Spinal cord (tissue), 10 donors: ENCODE data around the gene ATF7. TPM values are rescaled to one million over a fixed set of nuclear protein-coding genes. Genes with fewer than 3 reads are reported as not detected.
"Not testable (repeated sequence)": the region's sequence is repeated elsewhere in the genome, so short reads cannot be mapped to it uniquely, and the experiment has no call there.

Experiments
- DNase-seq, 6 donors: peaks; one replicate each; pipeline versions ENCODE4 v3.0.0 to v3.0.0-alpha.2; 2013 to 2015; ENCODE audit warnings: low spot score in 6 of 6, low read depth in 4 of 6
- H3K27ac ChIP-seq: one replicate; pipeline ENCODE4 v1.5.1; 2013; ENCODE audit warnings: low read depth, low read length, control low read depth
- H3K27me3 ChIP-seq: one replicate; pipeline ENCODE4 v1.6.1; 2013; ENCODE audit warnings: low read length; ENCODE audit not compliant: control insufficient read depth, insufficient read depth
- H3K36me3 ChIP-seq: one replicate; pipeline ENCODE4 v1.6.1; 2013; ENCODE audit warnings: low read length; ENCODE audit not compliant: control insufficient read depth, insufficient read depth
- H3K4me1 ChIP-seq: one replicate; pipeline ENCODE4 v1.6.1; 2013; ENCODE audit warnings: low read length; ENCODE audit not compliant: control insufficient read depth, insufficient read depth
- H3K4me3 ChIP-seq: one replicate; pipeline ENCODE4 v1.5.1; 2013; ENCODE audit warnings: low read depth, low read length, control low read depth
- H3K9me3 ChIP-seq: one replicate; pipeline ENCODE4 v1.6.1; 2013; ENCODE audit warnings: low read length; ENCODE audit not compliant: control insufficient read depth, insufficient read depth
- WGBS: methylation state at CpG from one replicate; pipeline ENCODE4 v1.1.5; 2013; ENCODE audit warnings: missing lambda C conversion rate; ENCODE audit not compliant: insufficient coverage; 5-methylcytosine and 5-hydroxymethylcytosine counted together
- polyA plus RNA-seq, 2 donors: library from polyadenylated mRNA; unstranded; fragments of 120-200 nt; gene quantifications; one replicate each; pipeline ENCODE4 v1.2.1, GENCODE V29; 2013; ENCODE audit not compliant: insufficient read length in 2 of 2
- total RNA-seq, 2 donors: library from RNA; depleted of rRNA in 1 of 2; stranded (reverse); fragments of 120-200 nt in 1 of 2; fragments of >200 nt in 1 of 2; gene quantifications; one replicate each; pipeline versions ENCODE4 v1.2.3 to v1.2.4, GENCODE V29; 2013 to 2014
- donor health status: healthy.

ATF7 gene
- total and polyA plus RNA-seq, 4 donors: 18.7 to 31.1 (median 24.3) TPM

DNA sequence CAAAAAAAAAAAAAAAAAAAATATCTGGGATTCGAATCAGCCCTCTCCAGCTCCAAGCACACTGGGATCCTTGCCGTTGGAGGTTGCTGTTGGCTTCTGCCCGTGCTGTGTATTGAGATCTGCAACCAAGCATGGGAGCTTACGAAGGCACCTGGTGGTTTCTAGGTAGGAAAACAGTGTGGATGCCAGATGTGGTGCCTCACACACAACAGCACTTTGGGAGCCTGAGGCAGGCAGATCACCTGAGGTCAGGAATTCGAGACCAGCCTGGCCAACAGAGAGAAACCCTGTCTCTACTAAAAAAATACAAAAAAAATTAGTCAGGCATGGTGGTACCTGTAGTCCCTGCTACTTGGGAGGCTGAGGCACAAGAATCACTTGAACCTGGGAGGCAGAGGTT is 47.4 kb downstream of the ATF7 start:
- 100% methylated on average over 1 of the region's 5 CpGs for WGBS
- H3K4me3 ChIP-seq: no peak overlapping the region
- no peak for DNase-seq

DNA sequence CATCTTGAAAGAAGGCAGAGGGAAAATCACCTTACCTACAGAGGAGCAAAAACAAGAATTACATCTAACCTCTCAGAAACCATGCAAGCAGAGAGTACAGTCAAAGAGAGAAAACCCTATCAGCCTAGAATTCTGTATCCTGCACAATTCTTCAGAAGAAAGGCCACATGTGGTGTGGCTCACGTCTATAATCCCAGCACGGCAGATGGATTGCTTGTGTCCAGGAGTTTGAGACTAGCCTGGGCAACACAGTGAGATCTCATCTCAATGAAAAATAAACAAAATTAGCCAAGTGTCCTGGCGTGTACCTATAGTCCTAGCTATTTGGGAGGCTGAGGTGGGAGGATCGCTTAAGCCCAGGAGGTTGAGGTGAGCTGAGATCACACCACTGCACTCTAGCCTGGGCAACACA is 48.2 kb downstream of the ATF7 start:
- Histone ChIP-seq H3K4me1 (no peaks in the 10 kb centered on the region), H3K27me3 (no peaks in the 10 kb centered on the region), H3K27ac (no peak overlapping the region), H3K36me3 (no peaks in the 10 kb centered on the region), H3K9me3 (no peaks in the 10 kb centered on the region), H3K4me3 (no peak overlapping the region)
- no CpG with 5 or more reads among the region's 4 CpGs for WGBS
- DNase-seq: no peak

More for the DNA sequence above, 47.4 kb downstream of the ATF7 start:
- no peaks in the 10 kb centered on the region for H3K9me3 ChIP-seq
- no peaks in the 10 kb centered on the region for H3K4me1 ChIP-seq
- no peak overlapping the region for H3K27ac ChIP-seq
- no peaks in the 10 kb centered on the region for H3K27me3 ChIP-seq
- H3K36me3 ChIP-seq: no peaks in the 10 kb centered on the region

DNA sequence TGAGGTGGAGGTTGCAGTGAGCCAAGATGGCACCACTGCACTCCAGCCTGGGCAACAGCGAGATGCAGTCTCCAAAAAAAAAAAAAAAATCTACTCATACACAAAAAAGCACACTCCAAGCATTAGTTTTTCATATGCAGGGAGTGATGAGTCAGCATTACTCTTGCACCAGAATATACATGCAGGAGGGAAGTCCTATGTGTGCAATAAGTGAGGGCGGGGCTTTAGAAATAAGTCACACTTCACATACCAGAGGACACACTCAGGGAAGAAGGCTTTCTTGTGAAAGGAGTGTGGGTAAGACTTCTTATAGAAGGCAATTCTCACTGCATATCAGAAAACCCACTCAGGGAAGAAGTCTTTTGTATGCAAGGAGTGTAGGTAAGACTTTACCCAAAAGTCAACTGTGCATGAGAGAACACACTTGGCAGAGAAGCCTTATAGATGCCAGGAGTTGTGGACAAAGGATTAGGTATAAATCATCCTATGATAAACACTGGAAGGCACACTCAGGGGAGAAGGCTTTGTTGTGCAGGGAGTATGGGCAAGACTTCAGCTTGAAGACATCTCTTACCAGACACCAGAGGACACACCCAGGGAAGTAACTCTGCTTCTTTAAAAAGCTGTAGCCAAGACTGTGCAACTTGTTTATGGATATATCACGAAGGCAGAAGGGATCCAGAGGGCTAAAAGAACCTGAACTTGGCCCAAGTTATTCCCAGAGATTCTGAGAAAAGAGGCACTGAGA is 50.5 kb downstream of the ATF7 start:
- no peaks in the 10 kb centered on the region for H3K4me1 ChIP-seq
- H3K4me3 ChIP-seq: no peak overlapping the region
- no peak overlapping the region for H3K27ac ChIP-seq
- H3K36me3 ChIP-seq: no peaks in the 10 kb centered on the region
- 40% methylated on average over 1 of the region's 3 CpGs for WGBS
- DNase-seq: no peak
- H3K27me3 ChIP-seq: no peaks in the 10 kb centered on the region
- H3K9me3 ChIP-seq: no peaks in the 10 kb centered on the region

DNA sequence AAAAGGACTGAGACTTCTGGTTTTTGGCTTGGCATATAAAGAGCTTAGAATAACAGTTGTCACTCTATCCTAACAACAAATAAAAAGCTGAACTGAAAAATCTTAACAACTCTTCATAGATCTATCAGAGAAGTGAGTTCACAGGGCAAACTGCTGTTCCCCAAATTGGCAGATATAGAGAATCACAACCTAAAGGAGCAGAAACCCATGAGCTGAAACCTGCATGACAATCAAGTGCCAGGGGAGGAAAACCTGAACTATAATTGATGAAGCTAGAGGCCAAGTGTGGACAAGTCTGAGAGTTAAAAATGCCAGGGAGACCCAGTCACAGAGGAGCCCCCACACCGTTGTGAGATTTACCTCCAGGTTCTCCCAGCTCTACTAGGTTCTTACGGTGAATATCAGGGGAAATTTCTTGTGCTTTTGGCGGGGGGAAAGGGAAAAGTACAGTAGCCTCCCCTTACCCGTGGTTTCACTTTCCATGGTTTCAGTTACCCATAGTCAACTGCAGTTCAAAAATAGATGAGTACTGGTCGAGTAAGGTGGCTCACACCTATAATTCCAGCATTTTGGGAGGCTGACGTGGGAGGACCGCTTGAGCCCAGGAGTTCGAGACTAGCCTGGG is 53.9 kb downstream of the ATF7 start:
- H3K4me1 ChIP-seq: no peaks in the 10 kb centered on the region
- no peak overlapping the region for H3K27ac ChIP-seq
- no peaks in the 10 kb centered on the region for H3K27me3 ChIP-seq
- H3K4me3 ChIP-seq: no peak overlapping the region
- 100% methylated on average over 1 of the region's 8 CpGs for whole genome bisulfite sequencing
- H3K36me3 ChIP-seq: no peaks in the 10 kb centered on the region
- no peaks in the 10 kb centered on the region for H3K9me3 ChIP-seq
- no peak for DNase-seq

DNA sequence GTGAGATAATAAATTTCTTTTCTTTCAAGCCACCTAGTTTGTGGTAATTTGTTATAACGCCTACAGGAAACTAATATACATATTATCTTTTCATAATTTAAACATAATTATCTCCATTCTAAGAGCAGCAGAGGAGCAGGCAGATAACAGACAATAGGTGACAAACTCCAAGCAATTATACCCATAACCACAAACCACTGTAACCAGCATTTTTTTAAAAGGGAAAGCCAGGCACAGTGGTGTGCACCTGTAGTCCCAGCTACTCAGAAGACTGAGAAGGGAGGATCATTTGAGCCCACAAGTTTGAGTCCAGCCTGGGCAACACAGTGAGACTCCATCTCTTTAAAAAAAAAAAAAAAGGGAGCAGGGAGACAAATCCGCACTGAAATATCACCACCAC is 54.9 kb downstream of the ATF7 start:
- Histone ChIP-seq H3K36me3 (no peaks in the 10 kb centered on the region), H3K9me3 (no peaks in the 10 kb centered on the region), H3K4me3 (no peak overlapping the region), H3K4me1 (no peaks in the 10 kb centered on the region), H3K27me3 (no peaks in the 10 kb centered on the region), H3K27ac (no peak overlapping the region)
- no peak for DNase-seq
- no CpG with 5 or more reads among the region's 2 CpGs for WGBS

DNA sequence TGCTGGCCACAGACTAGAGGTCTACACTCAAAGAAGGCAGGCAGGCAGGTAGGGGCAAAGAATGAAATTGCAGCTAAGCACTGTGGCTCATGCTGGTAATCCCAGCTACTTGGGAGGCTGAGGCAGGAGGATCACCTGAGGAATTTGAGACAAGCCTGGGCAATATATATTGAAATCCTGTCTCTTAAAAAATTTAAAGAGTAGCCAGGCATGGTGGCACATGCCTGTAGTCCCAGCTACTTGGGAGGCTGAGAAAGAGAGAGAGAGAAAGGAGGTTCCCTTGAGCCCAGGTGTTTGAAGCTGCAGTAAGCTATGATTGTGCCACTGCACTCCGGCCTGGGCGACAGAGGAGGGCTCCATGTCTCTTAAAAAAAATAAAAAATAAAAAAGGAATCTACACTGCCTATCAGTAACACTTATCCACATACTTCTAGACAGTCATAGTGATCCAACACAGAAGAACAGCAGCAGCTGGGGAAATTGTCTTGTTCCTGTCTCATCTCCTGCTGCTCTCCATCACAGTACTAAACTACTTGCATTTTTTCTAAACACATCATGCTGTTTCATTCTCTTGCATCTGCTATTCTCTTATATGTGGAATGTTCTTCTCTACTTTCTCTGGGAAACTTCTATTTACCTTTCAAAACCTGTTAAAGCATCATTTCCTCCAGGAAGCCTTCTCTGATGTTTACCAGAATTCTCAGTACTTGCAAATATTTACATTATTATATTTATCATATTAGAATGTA is 57.2 kb downstream of the ATF7 start:
- H3K9me3 ChIP-seq: no peaks in the 10 kb centered on the region
- no peaks in the 10 kb centered on the region for H3K36me3 ChIP-seq
- no peaks in the 10 kb centered on the region for H3K27me3 ChIP-seq
- DNase-seq: no peak
- WGBS: no CpG with 5 or more reads among the region's 2 CpGs
- no peak overlapping the region for H3K4me3 ChIP-seq
- H3K4me1 ChIP-seq: no peaks in the 10 kb centered on the region
- H3K27ac ChIP-seq: no peak overlapping the region

DNA sequence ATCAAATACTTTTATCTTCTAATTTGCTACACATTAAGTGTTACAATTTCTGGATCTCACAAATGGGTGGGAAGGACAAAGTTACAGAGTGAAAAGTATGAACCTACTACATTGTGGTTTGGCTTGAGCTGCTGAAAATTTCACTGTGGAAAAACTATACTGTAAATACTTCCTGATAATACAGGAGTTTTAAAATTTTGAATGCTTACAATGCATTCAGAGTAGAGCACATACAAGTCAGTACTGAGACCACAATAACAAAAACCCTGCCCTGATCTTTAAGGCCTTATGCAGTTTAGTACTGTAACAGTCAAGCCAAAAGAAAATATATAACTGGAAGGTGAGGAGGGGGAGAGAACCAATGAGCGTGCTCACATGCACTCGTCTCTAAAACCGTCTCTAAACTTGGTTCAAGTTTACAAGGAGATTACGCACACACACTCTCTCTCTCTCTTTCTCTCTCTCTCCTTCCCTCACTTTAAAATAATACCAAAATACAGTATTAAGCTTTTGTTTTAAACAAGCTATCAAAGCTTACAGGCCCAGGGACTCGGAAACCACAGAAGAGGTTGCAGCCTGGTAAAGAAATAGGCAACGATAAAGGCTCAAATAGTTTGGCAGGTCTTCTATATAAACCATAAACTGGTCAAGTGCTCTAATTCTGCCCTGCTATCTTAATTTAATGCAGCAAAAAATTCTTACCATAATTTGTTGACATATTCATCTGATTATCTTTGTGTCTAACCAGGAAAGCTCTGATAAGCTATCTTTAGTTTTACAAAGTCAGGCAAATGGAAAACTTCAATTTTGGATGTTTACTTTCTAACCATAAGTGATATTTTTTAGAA is 58.0 kb downstream of the ATF7 start:
- Histone ChIP-seq H3K36me3 (no peaks in the 10 kb centered on the region), H3K27ac (no peak overlapping the region), H3K9me3 (no peaks in the 10 kb centered on the region), H3K4me1 (no peaks in the 10 kb centered on the region), H3K27me3 (no peaks in the 10 kb centered on the region), H3K4me3 (no peak overlapping the region)
- WGBS: no CpG with 5 or more reads among the region's 6 CpGs
- DNase-seq: no peak

DNA sequence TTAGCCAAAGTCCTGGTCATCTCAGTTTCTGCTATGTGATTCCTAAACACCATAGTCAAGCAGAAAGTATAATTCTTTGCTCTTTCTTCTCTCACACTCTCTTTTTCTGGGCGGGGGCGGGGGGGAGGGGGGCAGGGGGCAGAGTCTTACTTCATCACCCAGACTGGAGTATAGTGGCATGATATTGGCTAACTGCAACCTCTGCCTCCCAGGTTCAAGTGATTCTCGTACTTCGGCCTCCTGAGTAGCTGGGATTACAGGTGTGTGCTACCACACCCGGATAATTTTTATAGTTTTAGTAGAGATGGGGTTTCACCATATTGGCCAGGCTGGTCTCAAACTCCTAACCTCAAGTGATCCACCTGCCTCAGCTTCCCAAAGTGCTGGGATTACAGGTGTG is 60.8 kb downstream of the ATF7 start:
- not testable (repeated sequence) for H3K36me3 ChIP-seq, DNase-seq, H3K27ac ChIP-seq, H3K27me3 ChIP-seq, H3K4me3 ChIP-seq, H3K4me1 ChIP-seq, H3K9me3 ChIP-seq
- WGBS: no CpG with 5 or more reads among the region's 5 CpGs

DNA sequence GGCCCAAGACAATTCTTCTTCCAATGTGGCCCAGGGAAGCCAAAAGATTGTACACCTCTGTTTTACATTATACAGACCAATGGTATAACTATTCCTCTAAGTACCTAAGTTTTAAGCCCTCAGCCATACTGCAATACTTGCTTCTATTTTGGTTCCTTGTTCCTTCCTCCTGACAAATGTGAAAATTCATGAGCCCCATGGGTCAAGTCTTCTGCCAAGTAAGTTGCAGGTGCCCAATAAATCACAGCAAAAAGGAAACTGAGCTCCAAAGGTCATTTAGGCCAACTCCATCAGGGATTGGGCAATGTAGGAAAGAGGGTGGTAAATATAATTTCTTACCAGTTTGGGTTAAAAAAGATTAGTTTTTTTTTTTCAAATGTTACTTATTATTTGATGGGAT is 61.2 kb downstream of the ATF7 start:
- Histone ChIP-seq H3K27me3 (no peaks in the 10 kb centered on the region), H3K9me3 (no peaks in the 10 kb centered on the region), H3K36me3 (no peaks in the 10 kb centered on the region), H3K4me3 (no peak overlapping the region), H3K27ac (no peak overlapping the region), H3K4me1 (no peaks in the 10 kb centered on the region)
- DNase-seq: no peak
